ENCODE data around the gene RPS18. TPM values are rescaled to one million over a fixed set of nuclear protein-coding genes. Genes with fewer than 3 reads are reported as not detected.
A peak's percentile ranks its signal among the peaks of the same experiment; 100 is the strongest.

The RPS18 gene
- total and polyA plus RNA-seq, 9 of the 15 experiments (the other 6 are each of a cell fraction or from before 2014, with no cell fraction given): 5,023 to 17,516 (median 8,131) TPM

DNA sequence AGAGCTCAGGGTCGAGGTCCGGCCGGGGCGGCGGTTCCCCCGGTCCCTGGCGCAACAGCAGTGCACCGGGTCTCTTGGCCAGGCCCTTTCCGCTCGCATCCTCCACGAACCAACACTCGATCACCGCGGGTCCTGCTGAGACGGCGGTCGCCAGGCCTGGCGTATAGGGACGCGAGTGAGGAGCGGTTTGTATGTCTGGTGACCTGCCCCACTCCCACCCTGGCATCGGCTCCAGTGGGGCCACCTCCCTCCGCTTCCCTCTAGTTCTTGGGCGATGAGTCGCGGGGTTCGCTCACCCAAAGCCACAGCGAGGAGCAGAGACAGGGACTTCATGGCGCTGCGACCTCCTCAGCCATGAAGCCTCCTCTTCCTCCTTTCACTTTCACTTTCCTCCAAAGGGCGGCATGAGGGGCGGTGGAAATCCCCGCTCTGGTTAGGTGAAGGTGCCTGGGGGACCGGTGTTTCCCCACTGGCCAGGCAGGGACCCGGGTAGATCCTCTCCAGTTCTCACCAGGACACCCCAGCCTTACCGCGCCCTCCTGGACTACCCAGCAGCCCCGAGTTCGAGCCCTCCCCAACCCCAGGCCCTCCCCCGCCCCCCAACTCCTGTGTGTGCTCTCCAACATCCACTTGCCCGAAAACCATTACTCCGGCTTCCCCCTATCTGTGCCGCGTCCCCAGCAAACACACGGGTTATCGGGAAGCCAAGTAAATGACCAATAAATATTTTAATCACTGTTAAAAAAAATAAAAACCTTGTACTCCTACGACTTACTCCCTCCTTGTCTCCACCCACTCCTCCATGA lies 42.0 kb downstream of the RPS18 start, which contains the start of gene TAPBP (continued):
- no peak for TF ChIP-seq CREBBP (IDR thresholded peaks at IDR 0.05; ENCODE audit: low read depth, low read length)
- TF ChIP-seq, protein P1, sequence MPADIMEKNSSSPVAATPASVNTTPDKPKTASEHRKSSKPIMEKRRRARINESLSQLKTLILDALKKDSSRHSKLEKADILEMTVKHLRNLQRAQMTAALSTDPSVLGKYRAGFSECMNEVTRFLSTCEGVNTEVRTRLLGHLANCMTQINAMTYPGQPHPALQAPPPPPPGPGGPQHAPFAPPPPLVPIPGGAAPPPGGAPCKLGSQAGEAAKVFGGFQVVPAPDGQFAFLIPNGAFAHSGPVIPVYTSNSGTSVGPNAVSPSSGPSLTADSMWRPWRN (IDR thresholded peaks at IDR 0.05; ENCODE audit: low read depth): no peak
- TF ChIP-seq, protein P2, sequence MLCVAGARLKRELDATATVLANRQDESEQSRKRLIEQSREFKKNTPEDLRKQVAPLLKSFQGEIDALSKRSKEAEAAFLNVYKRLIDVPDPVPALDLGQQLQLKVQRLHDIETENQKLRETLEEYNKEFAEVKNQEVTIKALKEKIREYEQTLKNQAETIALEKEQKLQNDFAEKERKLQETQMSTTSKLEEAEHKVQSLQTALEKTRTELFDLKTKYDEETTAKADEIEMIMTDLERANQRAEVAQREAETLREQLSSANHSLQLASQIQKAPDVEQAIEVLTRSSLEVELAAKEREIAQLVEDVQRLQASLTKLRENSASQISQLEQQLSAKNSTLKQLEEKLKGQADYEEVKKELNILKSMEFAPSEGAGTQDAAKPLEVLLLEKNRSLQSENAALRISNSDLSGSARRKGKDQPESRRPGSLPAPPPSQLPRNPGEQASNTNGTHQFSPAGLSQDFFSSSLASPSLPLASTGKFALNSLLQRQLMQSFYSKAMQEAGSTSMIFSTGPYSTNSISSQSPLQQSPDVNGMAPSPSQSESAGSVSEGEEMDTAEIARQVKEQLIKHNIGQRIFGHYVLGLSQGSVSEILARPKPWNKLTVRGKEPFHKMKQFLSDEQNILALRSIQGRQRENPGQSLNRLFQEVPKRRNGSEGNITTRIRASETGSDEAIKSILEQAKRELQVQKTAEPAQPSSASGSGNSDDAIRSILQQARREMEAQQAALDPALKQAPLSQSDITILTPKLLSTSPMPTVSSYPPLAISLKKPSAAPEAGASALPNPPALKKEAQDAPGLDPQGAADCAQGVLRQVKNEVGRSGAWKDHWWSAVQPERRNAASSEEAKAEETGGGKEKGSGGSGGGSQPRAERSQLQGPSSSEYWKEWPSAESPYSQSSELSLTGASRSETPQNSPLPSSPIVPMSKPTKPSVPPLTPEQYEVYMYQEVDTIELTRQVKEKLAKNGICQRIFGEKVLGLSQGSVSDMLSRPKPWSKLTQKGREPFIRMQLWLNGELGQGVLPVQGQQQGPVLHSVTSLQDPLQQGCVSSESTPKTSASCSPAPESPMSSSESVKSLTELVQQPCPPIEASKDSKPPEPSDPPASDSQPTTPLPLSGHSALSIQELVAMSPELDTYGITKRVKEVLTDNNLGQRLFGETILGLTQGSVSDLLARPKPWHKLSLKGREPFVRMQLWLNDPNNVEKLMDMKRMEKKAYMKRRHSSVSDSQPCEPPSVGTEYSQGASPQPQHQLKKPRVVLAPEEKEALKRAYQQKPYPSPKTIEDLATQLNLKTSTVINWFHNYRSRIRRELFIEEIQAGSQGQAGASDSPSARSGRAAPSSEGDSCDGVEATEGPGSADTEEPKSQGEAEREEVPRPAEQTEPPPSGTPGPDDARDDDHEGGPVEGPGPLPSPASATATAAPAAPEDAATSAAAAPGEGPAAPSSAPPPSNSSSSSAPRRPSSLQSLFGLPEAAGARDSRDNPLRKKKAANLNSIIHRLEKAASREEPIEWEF (CRISPR knock-in tag; IDR thresholded peaks at IDR 0.05): no peak
- TF ChIP-seq SMARCA5 (IDR thresholded peaks at IDR 0.05): no peak
- no peak for TF ChIP-seq HEY1 (CRISPR knock-in tag; IDR thresholded peaks at IDR 0.05; ENCODE audit: borderline replicate concordance)
- TF ChIP-seq, protein P3, sequence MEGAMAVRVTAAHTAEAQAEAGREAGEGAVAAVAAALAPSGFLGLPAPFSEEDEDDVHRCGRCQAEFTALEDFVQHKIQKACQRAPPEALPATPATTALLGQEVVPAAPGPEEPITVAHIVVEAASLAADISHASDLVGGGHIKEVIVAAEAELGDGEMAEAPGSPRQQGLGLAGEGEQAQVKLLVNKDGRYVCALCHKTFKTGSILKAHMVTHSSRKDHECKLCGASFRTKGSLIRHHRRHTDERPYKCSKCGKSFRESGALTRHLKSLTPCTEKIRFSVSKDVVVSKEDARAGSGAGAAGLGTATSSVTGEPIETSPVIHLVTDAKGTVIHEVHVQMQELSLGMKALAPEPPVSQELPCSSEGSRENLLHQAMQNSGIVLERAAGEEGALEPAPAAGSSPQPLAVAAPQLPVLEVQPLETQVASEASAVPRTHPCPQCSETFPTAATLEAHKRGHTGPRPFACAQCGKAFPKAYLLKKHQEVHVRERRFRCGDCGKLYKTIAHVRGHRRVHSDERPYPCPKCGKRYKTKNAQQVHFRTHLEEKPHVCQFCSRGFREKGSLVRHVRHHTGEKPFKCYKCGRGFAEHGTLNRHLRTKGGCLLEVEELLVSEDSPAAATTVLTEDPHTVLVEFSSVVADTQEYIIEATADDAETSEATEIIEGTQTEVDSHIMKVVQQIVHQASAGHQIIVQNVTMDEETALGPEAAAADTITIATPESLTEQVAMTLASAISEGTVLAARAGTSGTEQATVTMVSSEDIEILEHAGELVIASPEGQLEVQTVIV (CRISPR knock-in tag; IDR thresholded peaks at IDR 0.05; ENCODE audit: borderline replicate concordance): no peak
- TF ChIP-seq, protein P4, sequence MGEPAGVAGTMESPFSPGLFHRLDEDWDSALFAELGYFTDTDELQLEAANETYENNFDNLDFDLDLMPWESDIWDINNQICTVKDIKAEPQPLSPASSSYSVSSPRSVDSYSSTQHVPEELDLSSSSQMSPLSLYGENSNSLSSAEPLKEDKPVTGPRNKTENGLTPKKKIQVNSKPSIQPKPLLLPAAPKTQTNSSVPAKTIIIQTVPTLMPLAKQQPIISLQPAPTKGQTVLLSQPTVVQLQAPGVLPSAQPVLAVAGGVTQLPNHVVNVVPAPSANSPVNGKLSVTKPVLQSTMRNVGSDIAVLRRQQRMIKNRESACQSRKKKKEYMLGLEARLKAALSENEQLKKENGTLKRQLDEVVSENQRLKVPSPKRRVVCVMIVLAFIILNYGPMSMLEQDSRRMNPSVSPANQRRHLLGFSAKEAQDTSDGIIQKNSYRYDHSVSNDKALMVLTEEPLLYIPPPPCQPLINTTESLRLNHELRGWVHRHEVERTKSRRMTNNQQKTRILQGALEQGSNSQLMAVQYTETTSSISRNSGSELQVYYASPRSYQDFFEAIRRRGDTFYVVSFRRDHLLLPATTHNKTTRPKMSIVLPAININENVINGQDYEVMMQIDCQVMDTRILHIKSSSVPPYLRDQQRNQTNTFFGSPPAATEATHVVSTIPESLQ (CRISPR knock-in tag; IDR thresholded peaks at IDR 0.05): no peak
- TF ChIP-seq ESRRA (IDR thresholded peaks at IDR 0.05; ENCODE audit: borderline replicate concordance, low read depth): no peak; the same call in 1 of the 2 replicates
- no peak for TF ChIP-seq ZNF316 (IDR thresholded peaks at IDR 0.05)
- no peak for TF ChIP-seq PYGO2 (tag; IDR thresholded peaks at IDR 0.05)
- no peak for TF ChIP-seq NONO (IDR thresholded peaks at IDR 0.05; ENCODE audit: low read depth in 2 of 2, low read length in 1 of 2)
- 0 out of 2 replicates have a peak, but pooled peaks have one; percentile 1 for TF ChIP-seq NCOR1 (IDR thresholded peaks at IDR 0.05)
- no peak for TF ChIP-seq RBM39 (optimal IDR thresholded peaks at IDR 0.05; ENCODE audit: low read depth, low read length)
- no peak for TF ChIP-seq ZNF184 (CRISPR knock-in tag; IDR thresholded peaks at IDR 0.05)
- TF ChIP-seq NR2C2 (CRISPR knock-in tag; IDR thresholded peaks at IDR 0.05): peak; percentile 67; the same call in 1 of the 2 replicates
- TF ChIP-seq NR2C2 (tag; IDR thresholded peaks at IDR 0.05): no peak
- TF ChIP-seq LARP7 (IDR thresholded peaks at IDR 0.05): no peak
- TF ChIP-seq KAT2B (IDR thresholded peaks at IDR 0.05; ENCODE audit: low read depth, low read length): no peak

All from K562 (cell line).